C4-2B (cell line): ENCODE data around the gene CLTB.

Experiments used
- CTCF ChIP-seq: fragments of 450-650 bp; conservative IDR thresholded peaks from 2 replicates; pipeline ENCODE4 v1.5.1; 2017; ENCODE audit warnings: mild to moderate bottlenecking
- ZFX ChIP-seq: fragments of 450-650 bp; IDR thresholded peaks from 2 replicates; pipeline ENCODE4 v1.6.1; 2017

DNA sequence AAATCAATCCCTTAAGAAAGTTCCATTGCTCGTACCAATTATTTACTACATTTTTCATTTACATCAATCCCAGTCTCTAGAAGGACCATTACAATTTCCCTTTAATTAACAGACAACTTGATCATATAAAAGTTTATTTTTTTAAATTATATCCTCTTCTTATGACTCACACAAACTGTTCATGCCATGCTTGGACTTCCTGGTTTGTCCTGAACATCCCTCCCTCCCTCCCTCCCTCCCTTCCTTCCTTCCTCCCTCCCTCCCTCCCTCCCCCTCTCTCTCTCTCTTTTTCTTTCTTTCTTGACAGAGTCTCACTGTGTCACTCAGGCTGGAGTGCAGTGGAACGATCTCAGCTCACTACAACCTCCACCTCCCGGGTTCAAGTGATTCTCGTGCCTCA is 11.6 kb upstream of the CLTB start:
- TF ChIP-seq CTCF (no peak), ZFX (no peak)
